Astrocyte of the spinal cord (primary cell): ENCODE results near the gene PHGDH.

ENCODE experiments used
- DNase-seq: peaks from one replicate; pipeline ENCODE4 v3.0.0; 2011; ENCODE audit warnings: low read depth, low spot score
- H3K4me3 ChIP-seq: 2 replicates; pipeline ENCODE4 v1.5.1; 2011; ENCODE audit warnings: low read depth, mild to moderate bottlenecking, low read length, moderate library complexity
- in situ Hi-C: cut with HindIII; loops from 2 replicates; pipeline ENCODE4 v1.10.0; 2017; ENCODE audit warnings: low sequenced_read_pairs
- TF ChIP-seq, protein P1 (sequence below): IDR thresholded peaks from 2 replicates; pipeline ENCODE4 v1.5.1; 2012; ENCODE audit warnings: low read depth, mild to moderate bottlenecking, low read length, inconsistent platforms

Gene PHGDH

DNA sequence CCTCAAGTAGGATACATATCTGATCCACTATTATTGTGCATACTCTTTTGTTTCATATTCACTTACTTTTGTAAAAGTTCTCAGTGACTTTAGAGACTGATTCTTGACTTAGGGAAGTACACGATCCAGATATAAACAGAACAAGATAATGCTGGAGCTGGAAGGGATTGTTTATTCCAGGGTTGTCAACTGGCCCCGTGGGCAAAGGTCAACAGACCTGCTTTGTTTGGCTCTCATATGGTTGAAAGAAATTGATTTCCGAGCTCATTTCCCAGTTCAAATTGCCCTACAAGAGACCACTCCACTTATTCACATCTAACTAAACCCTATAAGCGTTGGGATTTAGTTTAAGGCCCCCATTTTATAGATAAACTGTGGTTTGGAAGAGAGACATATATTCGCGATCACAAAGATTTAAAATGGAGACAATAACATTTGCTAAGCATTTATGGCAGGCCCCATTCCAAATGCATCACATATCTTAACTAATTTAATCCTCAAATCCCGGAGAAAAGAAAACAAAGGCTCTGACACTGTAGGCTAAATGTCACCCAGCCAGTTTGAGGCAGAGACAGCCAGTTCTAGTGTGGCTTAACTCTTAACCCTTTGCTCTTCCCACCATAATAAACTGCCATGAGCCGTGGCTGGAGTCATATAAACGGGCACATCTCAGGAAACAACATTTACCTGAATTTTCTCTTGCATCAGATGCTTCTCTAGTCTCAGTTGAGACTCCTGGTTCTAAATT, 78.9 kb downstream of the PHGDH start:
- DNase-seq: no peak
- TF ChIP-seq, protein P1, sequence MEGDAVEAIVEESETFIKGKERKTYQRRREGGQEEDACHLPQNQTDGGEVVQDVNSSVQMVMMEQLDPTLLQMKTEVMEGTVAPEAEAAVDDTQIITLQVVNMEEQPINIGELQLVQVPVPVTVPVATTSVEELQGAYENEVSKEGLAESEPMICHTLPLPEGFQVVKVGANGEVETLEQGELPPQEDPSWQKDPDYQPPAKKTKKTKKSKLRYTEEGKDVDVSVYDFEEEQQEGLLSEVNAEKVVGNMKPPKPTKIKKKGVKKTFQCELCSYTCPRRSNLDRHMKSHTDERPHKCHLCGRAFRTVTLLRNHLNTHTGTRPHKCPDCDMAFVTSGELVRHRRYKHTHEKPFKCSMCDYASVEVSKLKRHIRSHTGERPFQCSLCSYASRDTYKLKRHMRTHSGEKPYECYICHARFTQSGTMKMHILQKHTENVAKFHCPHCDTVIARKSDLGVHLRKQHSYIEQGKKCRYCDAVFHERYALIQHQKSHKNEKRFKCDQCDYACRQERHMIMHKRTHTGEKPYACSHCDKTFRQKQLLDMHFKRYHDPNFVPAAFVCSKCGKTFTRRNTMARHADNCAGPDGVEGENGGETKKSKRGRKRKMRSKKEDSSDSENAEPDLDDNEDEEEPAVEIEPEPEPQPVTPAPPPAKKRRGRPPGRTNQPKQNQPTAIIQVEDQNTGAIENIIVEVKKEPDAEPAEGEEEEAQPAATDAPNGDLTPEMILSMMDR: no peak
- in situ Hi-C loops: no loop called here
- H3K4me3 ChIP-seq: no peak overlapping the region

DNA sequence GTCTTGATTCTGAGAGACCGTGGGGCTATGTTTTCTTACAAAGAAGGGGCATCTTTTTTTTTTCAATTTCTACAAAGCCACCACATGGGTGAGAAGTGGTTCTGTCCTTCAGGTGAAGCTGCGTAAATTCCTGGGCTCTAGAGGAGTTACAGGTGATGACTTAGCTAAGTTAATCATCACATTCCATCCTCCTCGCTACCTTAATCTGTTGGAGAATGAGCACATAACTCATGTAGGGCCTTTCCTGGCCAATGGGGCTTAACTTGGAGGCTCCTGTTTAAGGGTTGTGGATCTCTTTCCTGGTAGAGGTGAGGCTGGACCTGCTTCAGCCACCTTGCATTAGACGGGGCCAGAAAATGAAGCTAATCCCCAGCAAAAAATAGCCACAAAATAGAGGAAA, 79.6 kb downstream of the PHGDH start:
- TF ChIP-seq, protein P1: no peak
- DNase-seq: no peak
- no peak overlapping the region for H3K4me3 ChIP-seq
- in situ Hi-C loops: no loop called here
